Epithelial cell of proximal tubule (primary cell): ENCODE data around the gene IL6R. TPM values are rescaled to one million over a fixed set of nuclear protein-coding genes. Genes with fewer than 3 reads are reported as not detected.
A peak's percentile ranks its signal among the peaks of the same experiment; 100 is the strongest.

Experiments used
- DNase-seq: peaks from one replicate; pipeline ENCODE4 v3.0.0-alpha.2; 2011; ENCODE audit warnings: low read depth
- H3K4me3 ChIP-seq: 2 replicates; pipeline ENCODE4 v1.5.1; 2011; ENCODE audit warnings: low read depth, mild to moderate bottlenecking, low read length
- CTCF ChIP-seq: conservative IDR thresholded peaks from 2 replicates; pipeline ENCODE4 v1.5.1; 2012; ENCODE audit warnings: low read depth, mild to moderate bottlenecking, low read length
- total RNA-seq: library from RNA; depleted of rRNA; stranded (reverse); fragments of >200 nt; gene quantifications from 2 replicates; pipeline ENCODE4 v1.2.3, GENCODE V29; 2015

The IL6R gene
- total RNA-seq, 1 donor from 2014 or later, result 9.5 TPM

- TF ChIP-seq CTCF, result no peak
- no peak overlapping the region for H3K4me3 ChIP-seq
- DNase-seq, result no peak
These were observed 95.4 kb downstream of the IL6R start for GRCh38 chr1:154500533-154500932.

GRCh38 chr1:154501423-154502065 is 96.4 kb downstream of the IL6R start:
- TF ChIP-seq CTCF, result no peak
- no peak for DNase-seq
- H3K4me3 ChIP-seq, result peak overlapping the region; percentile 33

GRCh38 chr1:154502066-154502743 is 97.1 kb downstream of the IL6R start, which contains the start of the genes SHE and TDRD10:
TSS of gene SHE (minus strand) at chr1:154502412. CDS start at chr1:154502026, 386 bp downstream.
TSS of gene TDRD10 (plus strand) at chr1:154502219. CDS start at chr1:154506904, 4,685 bp downstream.
- TF ChIP-seq CTCF, result no peak
- no peak for DNase-seq
- H3K4me3 ChIP-seq, result peak within 1 kb of the TSS; percentile 33

- no peak for TF ChIP-seq CTCF
- no peak overlapping the region for H3K4me3 ChIP-seq
These were observed 97.6 kb downstream of the IL6R start for GRCh38 chr1:154502744-154503115.

GRCh38 chr1:154503898-154504297 is 98.8 kb downstream of the IL6R start:
- no peak for DNase-seq
- H3K4me3 ChIP-seq, result no peak overlapping the region
- TF ChIP-seq CTCF, result no peak

More at GRCh38 chr1:154502744-154503115, 97.6 kb downstream of the IL6R start:
- no peak for DNase-seq

- H3K4me3 ChIP-seq, result no peak overlapping the region
- no peak for DNase-seq
- TF ChIP-seq CTCF, result no peak
These were observed 107.6 kb downstream of the IL6R start for GRCh38 chr1:154512760-154513159.
